ENCODE measurements around the gene KCNH4. TPM values are rescaled to one million over a fixed set of nuclear protein-coding genes. Genes with fewer than 3 reads are reported as not detected.
A peak's percentile ranks its signal among the peaks of the same experiment; 100 is the strongest.
"Not testable (repeated sequence)": the region's sequence is repeated elsewhere in the genome, so short reads cannot be mapped to it uniquely, and the experiment has no call there.

The KCNH4 gene
- total RNA-seq = under 1 TPM; 0.26 to 0.39 TPM

GRCh38 chr17:42180922-42181850 lies at the start of gene KCNH4:
KCNH4 (minus strand) TSS chr17:42181142; CDS start chr17:42180945, 197 bp downstream.
- peak within 1 kb of the TSS; percentile 65 to 73 for H3K4me3 Mint-ChIP-seq
- H3K4me1 Mint-ChIP-seq (ENCODE audit: low read depth) = peaks cover 58% of the 10 kb centered on the region
- no peak within 1 kb of the TSS for H3K27ac Mint-ChIP-seq
- DNase-seq (peak; percentile 89 to 92), ATAC-seq (replicated peaks in 1 of 2) (peak; percentile 65 to 70)
- H3K27me3 Mint-ChIP-seq (ENCODE audit: low read depth) = peaks cover 27% of the 10 kb centered on the region
- H3K9me3 Mint-ChIP-seq = no peaks in the 10 kb centered on the region
- no peaks in the 10 kb centered on the region for H3K36me3 Mint-ChIP-seq (ENCODE audit: insufficient read depth in 2 of 2)

DNA sequence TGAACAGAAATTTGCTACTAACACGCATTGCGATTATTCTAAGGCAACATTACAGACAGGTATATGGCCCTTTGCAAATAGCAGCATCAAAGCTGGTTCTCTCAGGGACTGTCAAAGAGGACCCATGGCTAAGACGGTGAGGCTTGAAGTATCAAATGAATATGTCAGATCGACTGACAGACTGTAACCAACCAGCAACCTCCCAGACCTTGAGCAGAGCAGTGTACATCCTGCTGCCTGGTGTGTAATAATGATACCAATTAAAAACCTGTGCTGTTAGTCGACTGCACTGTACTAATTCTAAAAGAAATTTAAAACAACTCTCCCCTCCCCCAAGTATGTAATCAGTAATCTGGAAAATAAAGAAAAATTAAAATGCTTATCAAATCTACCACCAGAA lies 49.3 kb upstream of the KCNH4 start:
- peak; percentile 60 to 96 for ATAC-seq (replicated peaks in 1 of 2)
- peak overlapping the region in 1 of 2 donors; percentile 39 for H3K4me3 Mint-ChIP-seq
- no peak for DNase-seq

DNA sequence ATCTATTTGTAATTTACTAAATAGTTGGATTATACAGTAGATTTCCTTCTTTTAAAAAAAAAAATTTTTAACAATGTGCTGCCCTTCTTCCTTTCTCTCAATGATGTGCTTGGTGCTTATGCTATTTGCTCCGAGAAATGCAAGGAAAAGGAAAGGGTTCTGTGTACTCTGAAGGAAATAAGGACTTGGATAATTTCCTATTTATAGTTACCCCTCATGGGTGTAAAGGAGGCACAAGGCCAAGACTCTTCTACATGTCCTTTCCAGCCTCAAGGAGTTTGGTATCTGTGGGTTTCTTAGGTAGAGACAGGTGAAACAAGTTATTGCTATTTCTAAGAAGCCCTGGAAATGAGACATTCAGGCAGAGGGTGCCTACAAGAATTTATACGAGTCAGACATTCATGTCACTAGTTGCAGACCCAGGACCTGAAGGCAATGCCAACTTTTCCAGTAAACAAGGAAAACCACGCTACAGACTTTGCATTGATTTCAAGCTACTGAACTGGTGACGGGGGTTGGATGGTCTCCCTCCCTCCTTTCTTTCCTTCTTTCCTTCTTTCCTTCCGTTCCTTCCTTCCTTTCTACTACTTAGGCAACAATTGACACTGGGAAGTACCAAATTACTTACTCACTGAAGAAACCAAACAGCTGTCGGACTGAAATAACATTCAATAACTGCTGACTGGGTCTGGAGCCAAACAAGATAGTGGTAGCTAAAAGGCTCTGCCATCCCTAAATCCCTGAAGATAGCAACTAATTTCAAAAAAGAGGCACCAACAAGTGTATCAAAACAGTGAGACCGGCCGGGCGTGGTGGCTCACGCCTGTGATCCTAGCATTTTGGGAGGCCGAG lies 47.1 kb upstream of the KCNH4 start:
- Mint-ChIP-seq H3K9me3 (no peaks in the 10 kb centered on the region), H3K4me3 (no peak overlapping the region), H3K4me1 (ENCODE audit: low read depth) (peaks cover 16% of the 10 kb centered on the region), H3K36me3 (ENCODE audit: insufficient read depth in 2 of 2) (peaks cover 3 to 17% of the 10 kb centered on the region in 2 donors), H3K27me3 (ENCODE audit: low read depth) (no peaks in the 10 kb centered on the region), H3K27ac (peak overlapping the region; percentile 72)
- no peak for DNase-seq
- ATAC-seq (replicated peaks in 1 of 2) = no peak

More for the DNA sequence above, 49.3 kb upstream of the KCNH4 start:
- Mint-ChIP-seq H3K36me3 (ENCODE audit: insufficient read depth in 2 of 2) (peaks cover 3 to 9% of the 10 kb centered on the region in 2 donors), H3K9me3 (no peaks in the 10 kb centered on the region), H3K4me1 (ENCODE audit: low read depth) (peaks cover 29% of the 10 kb centered on the region), H3K27ac (peak overlapping the region; percentile 80), H3K27me3 (ENCODE audit: low read depth) (no peaks in the 10 kb centered on the region)

GRCh38 chr17:42225646-42226045 lies 44.7 kb upstream of the KCNH4 start:
- Mint-ChIP-seq H3K27me3 (ENCODE audit: low read depth) (no peaks in the 10 kb centered on the region), H3K9me3 (no peaks in the 10 kb centered on the region), H3K4me3 (no peak overlapping the region), H3K27ac (no peak overlapping the region), H3K36me3 (ENCODE audit: insufficient read depth in 2 of 2) (peaks cover 6 to 22% of the 10 kb centered on the region in 2 donors), H3K4me1 (ENCODE audit: low read depth) (peaks cover 20% of the 10 kb centered on the region)
- DNase-seq = no peak
- ATAC-seq (replicated peaks in 1 of 2) = no peak

- no peaks in the 10 kb centered on the region for H3K27me3 Mint-ChIP-seq (ENCODE audit: low read depth)
- no peak overlapping the region for H3K4me3 Mint-ChIP-seq
- peaks cover 13% of the 10 kb centered on the region for H3K4me1 Mint-ChIP-seq (ENCODE audit: low read depth)
- ATAC-seq (replicated peaks in 1 of 2) = no peak
- H3K9me3 Mint-ChIP-seq = no peaks in the 10 kb centered on the region
- DNase-seq = no peak
- no peak overlapping the region for H3K27ac Mint-ChIP-seq
- H3K36me3 Mint-ChIP-seq (ENCODE audit: insufficient read depth in 2 of 2) = peaks cover 6 to 24% of the 10 kb centered on the region in 2 donors
Measured at GRCh38 chr17:42224651-42225050, 43.7 kb upstream of the KCNH4 start.

GRCh38 chr17:42221886-42222745 lies 41.2 kb upstream of the KCNH4 start:
- H3K4me3 Mint-ChIP-seq = no peak overlapping the region
- H3K27ac Mint-ChIP-seq = peak overlapping the region; percentile 18
- no peaks in the 10 kb centered on the region for H3K27me3 Mint-ChIP-seq (ENCODE audit: low read depth)
- peaks cover 9 to 28% of the 10 kb centered on the region in 2 donors for H3K36me3 Mint-ChIP-seq (ENCODE audit: insufficient read depth in 2 of 2)
- H3K4me1 Mint-ChIP-seq (ENCODE audit: low read depth) = peaks cover 5% of the 10 kb centered on the region
- H3K9me3 Mint-ChIP-seq = no peaks in the 10 kb centered on the region
- DNase-seq = peak; percentile 43 to 63
- peak; percentile 74 to 87 for ATAC-seq (replicated peaks in 1 of 2)

DNA sequence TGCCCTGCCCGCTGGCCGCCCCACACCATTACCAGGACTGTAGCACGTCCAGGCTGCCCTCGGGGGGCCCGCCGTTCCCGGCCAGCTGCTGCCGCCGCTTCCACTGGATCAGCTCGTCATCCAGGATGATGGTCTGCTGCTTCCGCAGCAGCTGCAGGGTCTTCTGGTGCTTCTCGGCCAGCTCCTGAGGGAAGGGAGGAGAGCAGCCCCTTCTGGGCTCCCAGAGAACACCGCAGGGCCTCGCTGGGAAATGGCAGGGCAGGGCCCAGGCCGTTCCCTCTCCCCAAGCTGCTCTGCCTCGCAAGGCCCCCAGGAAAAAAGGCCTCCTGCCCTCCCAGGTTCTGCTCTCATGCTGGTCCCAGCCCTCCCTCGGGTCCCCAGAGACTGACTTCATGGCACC lies 38.3 kb upstream of the KCNH4 start:
- H3K36me3 Mint-ChIP-seq (ENCODE audit: insufficient read depth in 2 of 2) = peaks cover 9 to 34% of the 10 kb centered on the region in 2 donors

GRCh38 chr17:42214156-42214555 lies 33.2 kb upstream of the KCNH4 start:
- Mint-ChIP-seq H3K9me3 (no peaks in the 10 kb centered on the region), H3K4me1 (ENCODE audit: low read depth) (no peaks in the 10 kb centered on the region), H3K27me3 (ENCODE audit: low read depth) (no peaks in the 10 kb centered on the region), H3K27ac (peak overlapping the region; percentile 29), H3K4me3 (no peak overlapping the region), H3K36me3 (ENCODE audit: insufficient read depth in 2 of 2) (peaks cover 10 to 35% of the 10 kb centered on the region in 2 donors)
- ATAC-seq (replicated peaks in 1 of 2) (no peak), DNase-seq (no peak)

More for the DNA sequence above, 38.3 kb upstream of the KCNH4 start:
- not testable (repeated sequence) for H3K4me3 Mint-ChIP-seq; DNase-seq; H3K27ac Mint-ChIP-seq; H3K27me3 Mint-ChIP-seq (ENCODE audit: low read depth); ATAC-seq (replicated peaks in 1 of 2); H3K9me3 Mint-ChIP-seq; H3K4me1 Mint-ChIP-seq (ENCODE audit: low read depth)

GRCh38 chr17:42212382-42212781 lies 31.4 kb upstream of the KCNH4 start:
- H3K4me1 Mint-ChIP-seq (ENCODE audit: low read depth) = no peaks in the 10 kb centered on the region
- ATAC-seq (replicated peaks in 1 of 2) (no peak), DNase-seq (no peak)
- no peak overlapping the region for H3K4me3 Mint-ChIP-seq
- no peak overlapping the region for H3K27ac Mint-ChIP-seq
- H3K36me3 Mint-ChIP-seq (ENCODE audit: insufficient read depth in 2 of 2) = peaks cover 11 to 36% of the 10 kb centered on the region in 2 donors
- no peaks in the 10 kb centered on the region for H3K9me3 Mint-ChIP-seq
- H3K27me3 Mint-ChIP-seq (ENCODE audit: low read depth) = no peaks in the 10 kb centered on the region

GRCh38 chr17:42211921-42212341 lies 31.0 kb upstream of the KCNH4 start:
- H3K4me1 Mint-ChIP-seq (ENCODE audit: low read depth); H3K4me3 Mint-ChIP-seq; H3K9me3 Mint-ChIP-seq; ATAC-seq (replicated peaks in 1 of 2); DNase-seq; H3K27me3 Mint-ChIP-seq (ENCODE audit: low read depth); H3K27ac Mint-ChIP-seq: not testable (repeated sequence)
- H3K36me3 Mint-ChIP-seq (ENCODE audit: insufficient read depth in 2 of 2) = peaks cover 7 to 38% of the 10 kb centered on the region in 2 donors

GRCh38 chr17:42210046-42210445 lies 29.1 kb upstream of the KCNH4 start:
- Mint-ChIP-seq H3K4me3 (no peak overlapping the region), H3K27ac (no peak overlapping the region), H3K27me3 (ENCODE audit: low read depth) (no peaks in the 10 kb centered on the region), H3K36me3 (ENCODE audit: insufficient read depth in 2 of 2) (peaks cover 7 to 35% of the 10 kb centered on the region in 2 donors), H3K4me1 (ENCODE audit: low read depth) (no peaks in the 10 kb centered on the region), H3K9me3 (no peaks in the 10 kb centered on the region)
- DNase-seq (no peak), ATAC-seq (replicated peaks in 1 of 2) (no peak)

GRCh38 chr17:42206153-42206612 lies 25.2 kb upstream of the KCNH4 start:
- peak overlapping the region; percentile 46 for H3K27ac Mint-ChIP-seq
- not testable (repeated sequence) for H3K9me3 Mint-ChIP-seq

More at GRCh38 chr17:42206153-42206612, 25.2 kb upstream of the KCNH4 start:
- not testable (repeated sequence) for ATAC-seq (replicated peaks in 1 of 2); DNase-seq; H3K27me3 Mint-ChIP-seq (ENCODE audit: low read depth); H3K4me3 Mint-ChIP-seq; H3K4me1 Mint-ChIP-seq (ENCODE audit: low read depth)
- peaks cover 8 to 45% of the 10 kb centered on the region in 2 donors for H3K36me3 Mint-ChIP-seq (ENCODE audit: insufficient read depth in 2 of 2)

Data from activated T-cell treated with anti-CD3 and anti-CD28 coated beads, Interleukin-2, amount 50 U/mL, for 72 hours (primary cell).